ENCODE measurements around the gene GSTA1. TPM values are rescaled to one million over a fixed set of nuclear protein-coding genes. Genes with fewer than 3 reads are reported as not detected.
"Not testable (repeated sequence)": the region's sequence is repeated elsewhere in the genome, so short reads cannot be mapped to it uniquely, and the experiment has no call there.

The GSTA1 gene
- not detected in 2 replicates for total RNA-seq (2014; rRNA removed; shearing (Covaris generic); ENCODE audit: low replicate concordance)

DNA sequence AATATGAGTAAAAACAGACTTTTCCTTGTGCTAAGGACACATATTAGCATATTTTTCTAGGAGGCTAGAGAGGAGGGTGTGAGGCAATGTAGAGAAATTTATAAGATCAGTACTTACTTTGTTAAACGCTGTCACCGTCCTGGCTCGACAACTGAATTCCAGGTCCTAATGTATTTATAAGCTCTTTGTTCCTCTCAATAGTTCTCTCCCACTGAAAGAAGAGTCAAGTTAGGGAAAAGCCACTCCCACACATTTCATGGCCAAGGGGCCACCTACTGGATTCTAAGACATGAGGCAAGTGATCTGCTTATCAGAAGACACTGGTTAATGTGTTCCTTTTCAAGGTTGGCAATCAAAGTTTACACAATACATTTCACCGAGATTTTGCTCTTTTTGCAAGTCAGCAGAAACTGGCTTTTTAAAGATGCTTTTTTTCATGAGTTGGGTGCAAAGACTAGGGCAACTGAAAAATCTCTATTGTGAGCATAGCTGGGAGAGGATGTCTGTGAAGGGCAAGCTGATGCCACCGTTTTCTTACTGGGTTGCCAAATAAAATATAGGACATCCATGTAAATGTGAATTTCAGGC lies at the start of gene GSTA1:
GSTA1 (minus strand) TSS at position 149 of the 588 bp plus-strand sequence. CDS start 4,549 bp downstream, outside the sequence.
- H3K36me3 ChIP-seq (ENCODE audit: insufficient read depth, low read length): not testable (repeated sequence)

DNA sequence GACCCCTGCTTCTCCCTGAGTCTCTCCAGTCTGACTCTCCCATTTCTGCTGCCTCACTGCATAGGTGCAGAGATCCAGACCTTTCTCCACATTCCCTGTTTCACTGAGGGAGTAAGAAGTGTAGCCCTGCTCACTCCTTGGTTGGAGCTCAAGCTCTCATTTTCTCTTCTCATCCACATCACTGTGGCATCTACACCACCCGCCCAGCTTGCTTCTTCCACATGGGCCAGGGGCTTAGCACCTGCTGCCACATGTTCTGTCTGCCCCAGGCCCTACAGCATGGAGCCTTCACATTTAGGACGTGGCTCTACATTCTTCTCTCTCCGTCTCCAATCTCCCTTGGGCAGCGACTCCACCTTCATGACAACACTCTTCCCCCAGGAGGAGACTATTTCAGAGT lies 45.5 kb upstream of the GSTA1 start:
- DNase-seq: no peak
- Histone ChIP-seq H3K9me2 (replicated peaks; ENCODE audit: insufficient read depth, low read length) (no peaks in the 10 kb centered on the region; the same call in 1 of the 2 replicates), H3K27me3 (ENCODE audit: low read length) (0 out of 2 replicates have a peak, but pooled peaks cover 2% of the 10 kb centered on the region), H2AFZ (ENCODE audit: low read length) (no peak overlapping the region), H3K4me2 (ENCODE audit: low read depth, low read length, poor library complexity, severe bottlenecking) (no peak overlapping the region), H3K9me3 (ENCODE audit: low read length) (no peaks in the 10 kb centered on the region), H3K4me1 (ENCODE audit: low read length) (no peaks in the 10 kb centered on the region), H3K4me3 (ENCODE audit: low read length) (no peak overlapping the region), H3K9ac (ENCODE audit: low read length) (no peak overlapping the region), H3K79me2 (ENCODE audit: low read length) (no peaks in the 10 kb centered on the region), H3K27ac (ENCODE audit: low read length) (no peak overlapping the region), H3K36me3 (ENCODE audit: insufficient read depth, low read length) (no peaks in the 10 kb centered on the region), H4K20me1 (ENCODE audit: insufficient read depth, low read depth, low read length) (no peaks in the 10 kb centered on the region)

More for the DNA sequence above, at the start of gene GSTA1:
- H3K9me2 ChIP-seq (replicated peaks; ENCODE audit: insufficient read depth, low read length); H3K79me2 ChIP-seq (ENCODE audit: low read length); H3K4me1 ChIP-seq (ENCODE audit: low read length); DNase-seq; H3K27me3 ChIP-seq (ENCODE audit: low read length); H3K4me2 ChIP-seq (ENCODE audit: low read depth, low read length, poor library complexity, severe bottlenecking); H3K9me3 ChIP-seq (ENCODE audit: low read length); H3K4me3 ChIP-seq (ENCODE audit: low read length); H2AFZ ChIP-seq (ENCODE audit: low read length); H4K20me1 ChIP-seq (ENCODE audit: insufficient read depth, low read depth, low read length); H3K27ac ChIP-seq (ENCODE audit: low read length); H3K9ac ChIP-seq (ENCODE audit: low read length): not testable (repeated sequence)

DNA sequence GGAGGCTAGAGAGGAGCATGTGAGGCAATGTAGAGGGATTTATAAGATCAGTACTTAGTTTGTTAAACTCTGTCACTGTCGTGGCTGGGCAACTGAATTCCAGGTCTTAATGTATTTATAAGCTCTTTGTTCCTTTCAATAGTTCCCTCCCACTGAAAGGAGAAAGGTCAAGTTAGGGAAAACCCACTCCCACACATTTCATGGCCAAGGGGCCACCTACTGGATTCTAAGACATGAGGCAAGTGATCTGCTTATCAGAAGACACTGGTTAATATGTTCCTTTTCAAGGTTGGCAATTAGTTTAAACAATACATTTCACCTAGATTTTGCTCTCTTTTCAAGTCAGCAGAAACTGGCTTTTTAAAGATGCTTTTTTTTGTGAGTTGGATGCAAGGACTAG lies 42.4 kb upstream of the GSTA1 start:
- no peak overlapping the region for H3K27ac ChIP-seq (ENCODE audit: low read length)
- H3K79me2 ChIP-seq (ENCODE audit: low read length): no peaks in the 10 kb centered on the region
- H3K9me3 ChIP-seq (ENCODE audit: low read length): no peaks in the 10 kb centered on the region
- H3K27me3 ChIP-seq (ENCODE audit: low read length): 0 out of 2 replicates have a peak, but pooled peaks cover 2% of the 10 kb centered on the region
- H3K9me2 ChIP-seq (replicated peaks; ENCODE audit: insufficient read depth, low read length): no peaks in the 10 kb centered on the region; the same call in 1 of the 2 replicates
- H3K36me3 ChIP-seq (ENCODE audit: insufficient read depth, low read length): no peaks in the 10 kb centered on the region
- no peak overlapping the region for H3K4me3 ChIP-seq (ENCODE audit: low read length)
- no peak overlapping the region for H3K4me2 ChIP-seq (ENCODE audit: low read depth, low read length, poor library complexity, severe bottlenecking)
- DNase-seq: peak; percentile 4
- no peaks in the 10 kb centered on the region for H4K20me1 ChIP-seq (ENCODE audit: insufficient read depth, low read depth, low read length)
- H3K9ac ChIP-seq (ENCODE audit: low read length): no peak overlapping the region
- H3K4me1 ChIP-seq (ENCODE audit: low read length): no peaks in the 10 kb centered on the region
- H2AFZ ChIP-seq (ENCODE audit: low read length): no peak overlapping the region

- Histone ChIP-seq H4K20me1 (ENCODE audit: insufficient read depth, low read depth, low read length) (no peaks in the 10 kb centered on the region), H3K27me3 (ENCODE audit: low read length) (0 out of 2 replicates have a peak, but pooled peaks cover 2% of the 10 kb centered on the region), H3K9me3 (ENCODE audit: low read length) (no peaks in the 10 kb centered on the region), H3K27ac (ENCODE audit: low read length) (no peak overlapping the region), H3K9me2 (replicated peaks; ENCODE audit: insufficient read depth, low read length) (no peaks in the 10 kb centered on the region; the same call in 1 of the 2 replicates), H3K79me2 (ENCODE audit: low read length) (no peaks in the 10 kb centered on the region), H3K36me3 (ENCODE audit: insufficient read depth, low read length) (no peaks in the 10 kb centered on the region), H3K4me3 (ENCODE audit: low read length) (no peak overlapping the region), H2AFZ (ENCODE audit: low read length) (no peak overlapping the region), H3K4me2 (ENCODE audit: low read depth, low read length, poor library complexity, severe bottlenecking) (no peak overlapping the region), H3K9ac (ENCODE audit: low read length) (no peak overlapping the region), H3K4me1 (ENCODE audit: low read length) (no peaks in the 10 kb centered on the region)
- DNase-seq: peak; percentile 7
Measured at GRCh38 chr6:52843605-52844004, 40.0 kb upstream of the GSTA1 start.

- no peaks in the 10 kb centered on the region; the same call in 1 of the 2 replicates for H3K9me2 ChIP-seq (replicated peaks; ENCODE audit: insufficient read depth, low read length)
- 0 out of 2 replicates have a peak, but pooled peaks cover 2% of the 10 kb centered on the region for H3K27me3 ChIP-seq (ENCODE audit: low read length)
- H3K4me1 ChIP-seq (ENCODE audit: low read length): no peaks in the 10 kb centered on the region
- no peaks in the 10 kb centered on the region for H3K36me3 ChIP-seq (ENCODE audit: insufficient read depth, low read length)
- H3K4me3 ChIP-seq (ENCODE audit: low read length): no peak within 1 kb of the TSS
- H2AFZ ChIP-seq (ENCODE audit: low read length): no peak within 1 kb of the TSS
- H3K4me2 ChIP-seq (ENCODE audit: low read depth, low read length, poor library complexity, severe bottlenecking): no peak within 1 kb of the TSS
- H3K79me2 ChIP-seq (ENCODE audit: low read length): no peaks in the 10 kb centered on the region
- peak; percentile 36 for DNase-seq
- H3K9ac ChIP-seq (ENCODE audit: low read length): no peak within 1 kb of the TSS
- no peak within 1 kb of the TSS for H3K27ac ChIP-seq (ENCODE audit: low read length)
- no peaks in the 10 kb centered on the region for H4K20me1 ChIP-seq (ENCODE audit: insufficient read depth, low read depth, low read length)
- H3K9me3 ChIP-seq (ENCODE audit: low read length): no peaks in the 10 kb centered on the region
Measured at GRCh38 chr6:52840763-52841585, 37.4 kb upstream of the GSTA1 start, which contains the start of gene GSTA5. TSS of gene GSTA5 (minus strand) at chr6:52840813.

DNA sequence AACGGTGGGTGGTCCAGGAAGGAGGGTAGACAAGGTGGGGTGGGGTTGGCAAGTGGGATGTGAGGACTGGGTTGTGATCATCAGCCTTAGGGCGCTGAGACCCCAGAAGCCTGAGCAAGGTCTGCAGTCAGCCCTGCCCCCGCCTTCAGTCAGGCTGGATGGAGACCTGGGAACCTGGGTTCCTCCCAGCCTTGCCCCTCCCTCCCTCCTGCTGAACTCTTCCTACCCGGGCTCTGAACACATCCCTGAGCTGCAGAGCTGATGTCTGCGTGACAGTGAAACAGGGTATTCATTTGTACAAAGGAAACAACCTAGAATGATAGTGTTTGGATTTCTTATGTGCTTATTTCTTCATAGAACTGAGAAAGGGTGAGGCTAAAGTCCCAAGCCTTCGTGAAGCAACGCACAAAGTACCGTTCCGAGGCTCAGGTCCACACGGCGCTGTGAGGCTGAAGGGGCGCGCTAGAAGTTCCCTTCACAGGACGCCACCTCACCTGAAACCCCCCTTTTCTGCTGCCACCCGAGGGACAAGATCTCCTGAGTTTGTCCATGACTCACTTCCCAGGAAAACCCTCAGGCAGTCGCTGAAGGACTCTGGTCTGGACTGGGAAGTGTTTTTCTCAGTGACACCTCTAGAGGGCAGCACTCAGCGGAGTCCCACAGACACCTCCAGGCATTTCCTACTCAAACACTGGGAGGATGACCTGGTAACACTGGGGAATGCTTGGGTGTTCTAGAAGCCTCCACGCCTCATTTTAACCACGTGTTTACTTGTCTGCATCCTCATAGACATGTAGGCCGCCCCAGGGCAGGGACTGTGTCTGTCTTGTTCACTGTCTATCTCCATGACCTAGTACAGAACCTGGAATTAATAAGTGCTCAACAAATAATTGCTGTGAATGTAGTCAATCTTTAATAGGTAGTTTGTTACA lies 35.8 kb upstream of the GSTA1 start:
- H3K4me1 ChIP-seq (ENCODE audit: low read length): no peaks in the 10 kb centered on the region
- H3K4me2 ChIP-seq (ENCODE audit: low read depth, low read length, poor library complexity, severe bottlenecking): no peak overlapping the region
- H3K79me2 ChIP-seq (ENCODE audit: low read length): no peaks in the 10 kb centered on the region
- no peak overlapping the region for H3K27ac ChIP-seq (ENCODE audit: low read length)
- H3K9me3 ChIP-seq (ENCODE audit: low read length): no peaks in the 10 kb centered on the region
- H3K4me3 ChIP-seq (ENCODE audit: low read length): no peak overlapping the region
- no peaks in the 10 kb centered on the region for H3K36me3 ChIP-seq (ENCODE audit: insufficient read depth, low read length)
- no peaks in the 10 kb centered on the region; the same call in 1 of the 2 replicates for H3K9me2 ChIP-seq (replicated peaks; ENCODE audit: insufficient read depth, low read length)
- H3K9ac ChIP-seq (ENCODE audit: low read length): no peak overlapping the region
- no peak overlapping the region for H2AFZ ChIP-seq (ENCODE audit: low read length)
- H3K27me3 ChIP-seq (ENCODE audit: low read length): 0 out of 2 replicates have a peak, but pooled peaks cover 2% of the 10 kb centered on the region
- no peaks in the 10 kb centered on the region for H4K20me1 ChIP-seq (ENCODE audit: insufficient read depth, low read depth, low read length)
- peak; percentile 70 for DNase-seq

DNA sequence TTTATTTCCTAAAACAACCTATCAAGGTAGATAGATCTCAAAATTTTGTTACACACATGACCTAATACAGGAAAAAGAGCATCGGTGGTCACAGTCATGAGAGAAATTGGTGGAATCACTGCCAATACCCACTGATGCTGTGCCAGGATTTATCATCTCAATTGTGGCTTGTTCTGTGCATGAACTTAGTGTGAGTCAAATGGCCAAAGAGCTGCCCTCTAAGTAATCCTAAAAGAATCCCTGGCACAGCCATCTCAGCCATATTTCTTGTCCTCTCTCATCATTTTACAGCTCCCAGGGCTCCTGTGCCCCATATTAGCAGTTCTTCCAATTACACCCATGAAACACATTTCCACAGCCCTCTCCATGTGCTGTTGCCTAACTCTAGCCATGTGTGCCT lies 30.9 kb upstream of the GSTA1 start:
- Histone ChIP-seq H3K9me2 (replicated peaks; ENCODE audit: insufficient read depth, low read length) (no peaks in the 10 kb centered on the region), H3K27me3 (ENCODE audit: low read length) (no peaks in the 10 kb centered on the region), H3K4me1 (ENCODE audit: low read length) (no peaks in the 10 kb centered on the region), H3K79me2 (ENCODE audit: low read length) (no peaks in the 10 kb centered on the region), H3K27ac (ENCODE audit: low read length) (no peak overlapping the region), H3K4me2 (ENCODE audit: low read depth, low read length, poor library complexity, severe bottlenecking) (no peak overlapping the region), H3K36me3 (ENCODE audit: insufficient read depth, low read length) (no peaks in the 10 kb centered on the region), H3K4me3 (ENCODE audit: low read length) (no peak overlapping the region), H3K9ac (ENCODE audit: low read length) (no peak overlapping the region), H2AFZ (ENCODE audit: low read length) (no peak overlapping the region), H4K20me1 (ENCODE audit: insufficient read depth, low read depth, low read length) (no peaks in the 10 kb centered on the region), H3K9me3 (ENCODE audit: low read length) (no peaks in the 10 kb centered on the region)
- DNase-seq: no peak
